HG02642 (cell line): ENCODE measurements around the gene TNMD.

Experiments
- ATAC-seq: cut with Tn5 transposase; IDR thresholded peaks from one replicate; pipeline ENCODE4 v1.9.1; 2021; ENCODE audit warnings: mild to moderate bottlenecking; ENCODE audit not compliant: unreplicated experiment, poor library complexity

The TNMD gene

DNA sequence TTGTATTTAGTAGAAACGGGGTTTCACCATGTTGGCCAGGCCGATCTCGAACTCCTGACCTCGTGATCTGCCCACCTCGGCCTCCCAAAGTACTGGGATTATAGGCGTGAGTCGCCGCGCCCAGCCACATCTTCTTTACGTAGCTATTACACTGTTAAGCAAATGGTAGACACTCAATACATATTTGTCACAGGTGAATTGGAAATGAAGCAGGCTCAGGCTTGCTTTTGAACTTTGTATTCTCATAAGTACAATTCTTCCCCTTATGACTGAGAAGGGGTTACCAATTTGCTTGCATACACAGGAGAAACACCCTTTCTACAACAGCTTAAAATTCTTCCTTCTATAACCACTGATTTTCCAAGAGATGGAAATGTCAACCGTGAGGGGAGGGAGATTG, 58.5 kb downstream of the TNMD start:
- no peak for ATAC-seq

- no peak for ATAC-seq
Observed at GRCh38 chrX:100643956-100644860, 59.5 kb downstream of the TNMD start, which contains the start of gene SRPX2. TSS of gene SRPX2 (plus strand) at chrX:100644199. CDS start at chrX:100646323, 2,124 bp downstream.

GRCh38 chrX:100645106-100645505, 60.4 kb downstream of the TNMD start:
- ATAC-seq = no peak

DNA sequence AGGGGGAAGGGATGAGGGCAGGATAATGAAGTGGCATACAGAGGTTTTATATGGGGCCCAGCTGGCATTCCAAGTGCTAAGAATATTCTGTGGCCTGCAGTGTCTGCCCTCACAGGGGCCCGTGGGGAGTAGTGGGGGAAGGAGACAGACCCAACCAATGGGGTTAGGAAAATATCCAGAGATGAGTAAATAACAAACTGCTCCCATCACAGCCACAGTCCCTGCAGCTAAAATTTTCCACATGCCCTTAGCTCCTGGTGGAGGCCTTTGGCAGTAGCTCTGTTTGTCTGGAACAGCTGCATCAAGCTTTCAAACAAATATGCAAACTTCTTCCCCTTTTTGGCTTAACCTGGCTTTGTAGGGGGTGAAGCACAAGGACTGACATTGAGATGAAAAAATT, 62.4 kb downstream of the TNMD start:
- no peak for ATAC-seq

GRCh38 chrX:100647739-100648138, 63.0 kb downstream of the TNMD start:
- no peak for ATAC-seq

DNA sequence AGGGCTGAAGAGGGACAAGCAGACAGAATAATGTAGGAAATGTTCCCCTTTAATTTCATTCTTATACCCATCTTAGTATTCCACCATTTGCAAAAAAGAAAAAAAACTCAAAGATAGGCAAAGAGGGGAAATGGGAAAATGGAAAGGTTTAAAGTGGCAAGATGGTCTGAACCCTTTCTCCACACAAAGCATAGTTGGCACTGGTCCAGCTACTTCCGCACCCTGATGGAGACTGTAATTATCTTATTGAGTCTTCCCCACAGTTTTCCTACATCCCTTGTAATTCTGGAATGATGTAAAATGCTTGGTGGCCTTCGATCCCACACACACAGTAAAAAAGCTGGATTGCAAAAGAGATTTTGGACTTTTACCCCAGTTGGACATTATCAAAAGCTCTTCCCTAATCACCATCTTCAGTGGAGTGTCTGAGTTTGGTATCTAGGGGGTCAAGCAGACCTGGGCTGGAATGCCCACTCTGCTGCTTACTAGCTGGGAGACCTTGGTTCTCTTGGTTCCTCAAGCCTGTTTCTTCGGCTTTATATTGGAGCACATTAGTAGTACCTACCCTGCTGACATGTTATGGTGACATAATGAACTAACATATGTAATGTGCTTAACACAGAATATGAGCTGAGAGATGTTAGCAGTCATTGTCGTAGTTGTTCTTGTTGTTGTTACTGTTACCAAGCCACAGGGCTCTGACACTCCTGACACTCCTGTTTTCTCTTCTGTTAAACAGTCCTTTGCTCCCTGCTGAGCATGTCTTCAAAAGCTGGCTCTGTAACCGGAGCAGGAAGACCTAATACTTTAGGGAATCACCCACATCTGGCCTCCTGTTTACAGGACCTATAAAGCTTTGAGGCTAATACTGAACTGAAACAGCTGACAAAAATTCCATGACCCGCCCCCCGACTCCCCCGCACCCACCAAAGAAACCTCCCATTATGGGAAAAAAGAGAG, 64.0 kb downstream of the TNMD start:
- ATAC-seq = no peak
